Activated CD8-positive, alpha-beta memory T cell treated with anti-CD3 and anti-CD28 coated beads for 36 hours (primary cell): ENCODE results near the gene ANXA2R. TPM values are rescaled to one million over a fixed set of nuclear protein-coding genes. Genes with fewer than 3 reads are reported as not detected.
"Not testable (repeated sequence)": the region's sequence is repeated elsewhere in the genome, so short reads cannot be mapped to it uniquely, and the experiment has no call there.

Source experiments
- CTCF ChIA-PET: fragments of 350-600 bp; sonication (Branson Sonifier 250); formaldehyde crosslinking; loops from one replicate; lab custom pipeline; 2021; ENCODE audit warnings: antibody characterized with exemption; lab: Charles Lee
- POLR2A ChIA-PET: fragments of 350-600 bp; sonication (Branson Sonifier 250); formaldehyde crosslinking; loops from one replicate; lab custom pipeline; 2021; ENCODE audit warnings: antibody characterized with exemption; lab: Charles Lee
- total RNA-seq, 2 experiments: library from RNA; stranded (reverse); gene quantifications; one replicate each; pipeline ENCODE4 v1.2.3, GENCODE V29; 2021

ANXA2R gene
- total RNA-seq, 2 experiments from 2014 or later: 1.4 to 1.9 TPM

DNA sequence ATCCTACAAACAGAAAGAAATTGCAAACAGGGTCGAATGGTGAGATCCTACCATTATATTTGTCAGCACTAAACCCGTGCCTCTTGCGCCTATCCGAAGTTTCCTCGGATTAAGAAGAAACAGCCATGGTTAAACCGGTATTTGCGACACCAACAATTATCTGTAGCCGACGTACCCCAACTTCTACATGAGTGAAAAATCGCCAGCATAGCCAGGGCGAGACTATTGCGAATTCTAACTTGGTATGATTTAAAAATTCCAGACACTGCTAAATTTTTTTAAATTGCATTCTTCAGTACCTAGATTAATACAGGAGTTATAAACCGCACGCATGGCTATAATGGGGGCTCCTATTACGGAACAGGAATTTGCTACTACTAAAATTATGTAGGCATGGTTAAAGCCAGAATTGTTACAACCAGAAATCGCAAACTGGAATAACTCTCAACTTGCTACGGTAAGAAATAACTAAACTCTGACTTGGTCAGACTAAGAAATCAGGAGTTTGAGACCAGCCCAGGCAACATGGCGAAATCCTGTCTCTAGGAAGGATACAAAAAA is 25.3 kb upstream of the ANXA2R start:
- POLR2A ChIA-PET: interaction anchor here (0.7 to 2.4 kb wide), 9 partner anchors 24 to 157 kb away, joined by 3 to 16 read pairs (median 4); partner anchors contain the start of gene ZNF131
- CTCF ChIA-PET: interaction anchor here (0.5 to 3.5 kb wide), 9 partner anchors 8 to 57 kb away, joined by 3 to 33 read pairs (median 7); partner anchors contain the start of gene ZNF131

DNA sequence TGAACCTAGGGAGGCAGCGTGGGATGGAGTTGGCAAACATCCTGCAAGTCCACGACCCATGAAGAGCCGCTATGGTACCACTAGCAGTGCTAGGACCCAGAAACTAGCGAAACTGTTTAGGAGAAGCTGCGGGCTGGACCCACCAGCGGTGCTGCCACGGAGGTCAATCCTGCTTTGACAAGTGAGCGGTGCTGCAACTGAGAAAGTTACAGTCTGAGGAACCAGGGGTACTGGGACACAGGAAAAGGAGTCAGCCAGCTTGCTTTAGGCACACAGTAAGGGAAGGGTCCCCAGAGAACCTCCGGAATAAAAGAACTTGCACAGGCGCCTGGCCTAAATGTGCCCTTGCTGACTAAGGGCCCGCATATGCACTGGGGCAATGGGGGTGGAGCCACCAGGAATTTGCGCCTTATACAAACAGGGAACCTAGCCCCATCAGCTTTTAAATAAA is 23.6 kb upstream of the ANXA2R start:
- POLR2A ChIA-PET: interaction anchor here (0.6 to 2.4 kb wide), 2 partner anchors 22 to 155 kb away, joined by 6 to 16 read pairs; no protein-coding TSS in a partner anchor
- CTCF ChIA-PET: interaction anchor here (0.7 to 3.5 kb wide), 7 partner anchors 12 to 110 kb away, joined by 3 to 33 read pairs (median 5); no protein-coding TSS in a partner anchor

DNA sequence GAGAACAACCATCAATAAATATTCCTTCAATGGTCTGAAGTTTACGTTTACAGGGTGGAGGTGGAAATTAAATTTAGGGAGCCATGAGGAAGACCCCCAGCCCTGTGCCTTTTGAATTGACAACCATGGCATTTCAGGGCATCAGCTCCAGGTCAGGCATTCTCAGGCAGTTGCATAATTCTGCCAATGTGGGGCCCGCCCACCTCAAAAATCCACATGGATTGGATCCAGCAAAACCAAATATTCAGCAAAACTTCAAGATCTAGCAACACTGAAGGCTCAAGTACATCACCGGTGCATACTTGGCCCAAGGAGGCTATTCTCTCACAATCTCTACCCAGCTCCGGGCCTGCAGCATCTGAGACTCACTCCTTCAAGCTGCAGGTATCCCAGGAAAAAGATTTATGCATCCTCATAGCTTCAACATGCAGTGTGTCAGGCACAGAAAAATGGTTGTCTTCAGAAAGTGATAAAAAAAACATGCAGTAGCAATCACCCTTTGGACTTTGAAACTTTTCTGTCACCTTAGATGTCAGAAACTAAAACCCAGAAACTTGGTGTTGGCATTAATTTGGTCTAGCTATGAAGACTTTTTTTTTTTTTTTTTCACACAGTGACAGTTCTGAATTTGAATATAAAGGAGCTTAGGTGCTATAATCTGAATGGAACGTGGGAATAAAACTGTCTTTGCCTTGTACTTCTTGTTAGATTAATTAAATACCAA is 21.4 kb upstream of the ANXA2R start:
- CTCF ChIA-PET: interaction anchor here (0.8 kb wide), 1 partner anchor 15 kb away, joined by 3 read pairs; no protein-coding TSS in a partner anchor
- POLR2A ChIA-PET: no interaction called here

GRCh38 chr5:43060020-43060419 is 19.9 kb upstream of the ANXA2R start:
- CTCF ChIA-PET, POLR2A ChIA-PET: not testable (repeated sequence)

DNA sequence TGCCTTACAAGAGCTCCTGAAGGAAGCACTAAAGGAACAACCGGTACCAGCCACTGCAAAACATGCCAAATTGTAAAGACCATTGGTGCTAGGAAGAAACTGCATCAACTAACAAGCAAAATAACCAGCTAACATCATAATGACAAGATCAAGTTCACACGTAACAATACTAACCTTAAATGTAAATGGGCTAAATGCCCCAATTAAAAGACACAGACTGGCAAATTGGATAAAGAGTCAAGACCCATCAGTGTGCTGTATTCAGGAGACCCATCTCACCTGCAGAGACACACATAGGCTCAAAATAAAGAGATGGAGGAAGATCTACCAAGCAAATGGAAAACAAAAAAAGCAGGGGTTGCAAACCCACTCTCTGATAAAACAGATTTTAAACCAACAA is 15.0 kb upstream of the ANXA2R start:
- CTCF ChIA-PET, POLR2A ChIA-PET: not testable (repeated sequence)

- POLR2A ChIA-PET: interaction anchor here (0.7 kb wide), 2 partner anchors 8 to 9 kb away, joined by 4 to 6 read pairs; no protein-coding TSS in a partner anchor
- CTCF ChIA-PET: interaction anchor here (0.8 to 1.3 kb wide), 2 partner anchors 12 to 23 kb away, joined by 3 to 5 read pairs; no protein-coding TSS in a partner anchor
Observed at GRCh38 chr5:43051684-43052083, 11.6 kb upstream of the ANXA2R start.

DNA sequence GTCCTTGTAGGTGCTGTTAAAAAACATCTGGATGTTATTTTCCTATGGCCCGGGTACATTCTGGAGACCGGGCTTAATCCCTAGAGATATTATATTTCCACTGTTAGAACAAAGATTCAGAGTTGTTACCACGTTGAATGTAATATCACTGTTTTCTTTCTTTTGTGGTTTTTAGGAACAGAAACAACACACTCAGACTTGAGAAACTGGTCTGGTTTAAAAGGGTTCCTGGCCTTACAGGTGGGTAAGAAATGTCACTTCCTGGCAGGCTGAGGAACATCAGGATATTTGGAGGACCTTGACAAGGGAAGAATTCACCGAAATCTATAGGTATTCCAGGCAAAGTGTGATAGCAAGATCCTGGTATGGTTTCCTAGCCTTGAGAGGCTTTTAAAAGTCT is 10.3 kb upstream of the ANXA2R start:
- ChIA-PET POLR2A (no interaction called here), CTCF (interaction anchor here (1.0 to 1.3 kb wide), 2 partner anchors 25 to 148 kb away, joined by 3 to 4 read pairs; no protein-coding TSS in a partner anchor)

- ChIA-PET POLR2A (no interaction called here), CTCF (interaction anchor here (0.7 kb wide), 1 partner anchor 275 kb away, joined by 3 read pairs; no protein-coding TSS in a partner anchor)
Observed at GRCh38 chr5:43049236-43049635, 9.1 kb upstream of the ANXA2R start.

DNA sequence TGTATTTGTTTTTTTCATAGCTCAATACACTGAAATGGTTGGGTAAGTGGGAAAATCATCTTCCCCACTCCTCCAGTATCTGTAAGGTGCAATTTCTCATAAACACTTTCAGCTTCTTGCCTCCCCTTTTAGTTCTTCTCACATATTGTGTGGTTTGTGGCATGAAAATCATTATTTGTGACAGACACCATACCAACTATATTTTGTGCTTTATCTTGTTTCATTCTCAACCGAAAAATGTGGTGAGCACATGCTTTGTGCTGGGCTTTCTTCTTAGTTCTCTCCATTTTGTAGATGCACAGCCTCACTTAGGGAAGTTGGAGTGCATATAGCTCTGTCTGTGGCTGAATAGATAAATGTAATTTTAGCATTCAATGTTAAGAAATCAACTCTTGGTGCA is 6.4 kb upstream of the ANXA2R start:
- POLR2A ChIA-PET: interaction anchor here (0.7 kb wide), 1 partner anchor 8 kb away, joined by 3 read pairs; no protein-coding TSS in a partner anchor
- CTCF ChIA-PET: interaction anchor here (0.8 to 1.4 kb wide), 2 partner anchors 14 to 18 kb away, joined by 3 read pairs; no protein-coding TSS in a partner anchor

- CTCF ChIA-PET: interaction anchor here (0.9 to 1.4 kb wide), 2 partner anchors 19 to 102 kb away, joined by 3 read pairs; no protein-coding TSS in a partner anchor
- POLR2A ChIA-PET: interaction anchor here (0.7 kb wide), 1 partner anchor 17 kb away, joined by 4 read pairs; no protein-coding TSS in a partner anchor
Observed at GRCh38 chr5:43045236-43045635, 5.1 kb upstream of the ANXA2R start.

DNA sequence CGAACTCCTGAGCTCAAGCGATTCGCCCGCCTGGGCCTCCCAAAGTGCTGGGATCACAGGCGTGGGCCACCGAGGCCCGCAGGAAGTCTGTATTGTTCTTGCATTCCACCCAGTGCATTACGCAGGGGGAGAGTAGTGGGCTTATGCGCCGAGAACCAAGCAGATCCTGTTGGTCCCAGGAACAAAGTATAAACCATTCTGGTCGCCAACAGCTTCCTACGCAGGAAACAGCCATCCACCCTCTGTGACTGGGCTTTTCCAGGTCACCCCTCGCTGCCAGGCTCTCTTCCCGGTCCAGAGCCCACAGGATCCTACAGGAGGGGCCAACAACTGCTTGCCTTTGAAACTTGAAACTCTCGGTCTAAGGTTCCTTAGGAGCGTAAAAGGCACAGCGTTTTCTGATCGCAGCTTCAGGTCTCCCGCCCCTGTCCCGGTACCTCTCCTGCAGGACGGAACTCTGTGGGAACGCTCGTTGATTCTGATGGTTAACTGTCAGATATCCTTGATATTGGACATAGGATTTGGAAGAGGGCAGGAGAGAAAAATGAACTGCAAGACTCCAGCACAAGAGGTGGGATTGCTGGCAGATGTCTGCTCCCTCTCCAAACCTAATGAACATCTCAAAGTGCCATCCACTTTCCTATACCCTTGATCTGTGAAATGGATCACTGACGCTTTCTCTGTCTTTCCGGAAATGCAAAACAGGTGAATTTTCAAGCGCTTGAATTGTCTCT is 4.2 kb upstream of the ANXA2R start:
- POLR2A ChIA-PET: interaction anchor here (3.8 kb wide), 1 partner anchor 52 kb away, joined by 35 read pairs; no protein-coding TSS in a partner anchor

DNA sequence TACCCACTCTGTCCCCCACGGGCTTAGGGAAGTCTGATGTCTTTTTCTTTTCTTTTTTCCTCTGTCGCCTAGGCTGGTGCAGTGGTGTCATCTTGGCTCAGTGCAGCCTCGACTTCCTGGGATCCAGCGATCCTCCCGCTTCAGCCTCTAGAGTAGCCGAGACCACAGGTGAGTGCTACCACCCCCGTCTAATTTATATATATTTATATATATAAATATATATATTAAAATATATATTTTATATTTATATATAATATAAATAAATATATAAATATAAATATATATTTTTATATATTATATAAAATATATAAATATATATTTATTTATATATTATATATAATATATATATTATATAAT is 3.3 kb upstream of the ANXA2R start:
- ChIA-PET POLR2A (interaction anchor here (0.6 to 6.5 kb wide), 5 partner anchors 8 to 441 kb away, joined by 4 to 71 read pairs (median 16); partner anchors contain the start of gene TMEM267), CTCF (interaction anchor here (3.2 to 8.7 kb wide), 3 partner anchors 22 to 49 kb away, joined by 33 to 100 read pairs (median 52); no protein-coding TSS in a partner anchor)

More for the DNA sequence above, 4.2 kb upstream of the ANXA2R start:
- CTCF ChIA-PET: interaction anchor here (8.7 kb wide), 1 partner anchor 24 kb away, joined by 100 read pairs; no protein-coding TSS in a partner anchor

- POLR2A ChIA-PET: interaction anchor here (0.5 to 6.5 kb wide), 9 partner anchors 9 to 441 kb away, joined by 3 to 71 read pairs (median 4); partner anchors contain the start of gene TMEM267
Observed at GRCh38 chr5:43042626-43043399, 2.7 kb upstream of the ANXA2R start.

GRCh38 chr5:43042176-43042625 is 2.1 kb upstream of the ANXA2R start:
- ChIA-PET POLR2A (interaction anchor here (0.5 to 6.5 kb wide), 11 partner anchors 9 to 442 kb away, joined by 3 to 71 read pairs (median 5); partner anchors contain the start of gene TMEM267), CTCF (interaction anchor here (0.6 to 8.7 kb wide), 11 partner anchors 22 to 442 kb away, joined by 3 to 100 read pairs (median 6); no protein-coding TSS in a partner anchor)

More at GRCh38 chr5:43042626-43043399, 2.7 kb upstream of the ANXA2R start:
- CTCF ChIA-PET: interaction anchor here (0.7 to 8.7 kb wide), 9 partner anchors 22 to 561 kb away, joined by 3 to 100 read pairs (median 10); partner anchors contain the start of gene NNT

DNA sequence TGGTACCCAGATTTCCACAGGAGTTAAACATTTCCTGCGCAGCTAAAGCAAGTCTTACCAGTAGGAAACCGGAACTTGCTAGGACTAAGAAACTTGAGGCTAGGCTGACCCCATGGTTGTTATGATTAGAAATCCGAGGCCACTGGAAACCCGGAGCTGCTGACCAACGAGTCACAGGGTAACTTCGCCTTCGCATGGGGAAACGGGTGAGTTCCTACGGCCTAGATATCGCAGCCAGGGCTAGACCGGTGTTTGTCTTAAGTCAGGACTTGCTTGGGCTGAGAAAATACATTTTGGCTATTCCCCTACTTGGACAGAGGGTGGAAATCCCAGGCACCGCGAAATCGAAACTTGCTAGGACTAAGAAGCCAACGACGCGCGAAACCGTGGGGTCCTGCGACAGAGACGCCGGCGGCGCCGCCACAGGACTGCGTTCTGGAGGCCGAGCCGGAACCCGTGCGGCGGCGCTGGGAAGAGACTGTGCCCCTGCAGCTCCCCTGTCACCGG is 1.6 kb upstream of the ANXA2R start:
- POLR2A ChIA-PET: interaction anchor here (0.8 to 6.5 kb wide), 8 partner anchors 23 to 442 kb away, joined by 3 to 71 read pairs (median 8); partner anchors contain the start of genes TMEM267 and ZNF131
- CTCF ChIA-PET: interaction anchor here (0.6 to 8.7 kb wide), 11 partner anchors 22 to 153 kb away, joined by 3 to 100 read pairs (median 6); no protein-coding TSS in a partner anchor

DNA sequence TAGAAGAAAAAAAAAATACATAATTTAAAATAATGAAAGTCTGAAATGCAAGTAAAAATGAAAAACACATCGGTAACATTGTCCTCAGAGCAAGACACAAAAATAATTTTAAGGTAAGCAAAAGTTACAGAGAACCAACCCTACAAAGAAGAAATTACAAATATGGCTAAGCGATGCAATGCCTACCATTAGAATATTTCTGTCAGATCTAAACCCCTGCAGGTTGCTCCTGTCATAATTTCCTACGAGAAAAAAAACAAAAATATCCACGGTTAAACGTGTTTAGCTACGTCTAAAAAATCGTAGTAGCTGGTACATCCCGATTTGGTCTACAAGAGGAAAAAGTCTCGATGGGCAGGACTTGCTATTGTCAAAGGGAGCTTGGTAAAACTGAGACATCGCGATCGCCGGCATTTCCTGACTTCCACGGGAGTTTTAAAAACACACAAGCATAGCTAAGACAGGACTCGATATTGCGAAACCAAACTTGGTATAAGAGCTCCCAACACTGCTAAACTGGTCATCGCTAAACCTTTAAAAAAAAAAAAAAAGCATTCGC is 1.1 kb upstream of the ANXA2R start:
- CTCF ChIA-PET: interaction anchor here (0.5 to 8.7 kb wide), 12 partner anchors 21 to 478 kb away, joined by 3 to 100 read pairs (median 6); no protein-coding TSS in a partner anchor
- POLR2A ChIA-PET: interaction anchor here (0.7 to 6.5 kb wide), 8 partner anchors 23 to 443 kb away, joined by 3 to 71 read pairs (median 8); partner anchors contain the start of genes TMEM267 and ZNF131
